Nephron progenitor cell (in vitro differentiated cells): ENCODE results near the gene FMNL3.

Experiments used
- DNase-seq: peaks from one replicate; pipeline ENCODE4 v3.0.0; 2021
- H3K27ac Mint-ChIP-seq: 2 replicates; pipeline ENCODE4 v1.8.0; 2021; ENCODE audit warnings: mild to moderate bottlenecking, moderate library complexity, mixed read lengths
- H3K27me3 Mint-ChIP-seq: 2 replicates; pipeline ENCODE4 v1.8.0; 2021; ENCODE audit warnings: mild to moderate bottlenecking, low read depth, mixed read lengths; ENCODE audit not compliant: poor library complexity
- H3K36me3 Mint-ChIP-seq: 2 replicates; pipeline ENCODE4 v1.8.0; 2021; ENCODE audit warnings: low read depth, mixed read lengths
- H3K4me1 Mint-ChIP-seq: 2 replicates; pipeline ENCODE4 v1.8.0; 2021; ENCODE audit warnings: mixed read lengths
- H3K4me3 Mint-ChIP-seq: 2 replicates; pipeline ENCODE4 v1.8.0; 2021; ENCODE audit warnings: mild to moderate bottlenecking, moderate library complexity, mixed read lengths
- H3K9me3 Mint-ChIP-seq: 2 replicates; pipeline ENCODE4 v1.8.0; 2021; ENCODE audit warnings: mild to moderate bottlenecking, moderate library complexity, mixed read lengths
- TF ChIP-seq, protein P1 (sequence below): fragments of 200-600 bp; sonication (generic); IDR thresholded peaks from 2 replicates; pipeline ENCODE4 v1.5.0; 2021; ENCODE audit warnings: antibody characterized with exemption

Gene FMNL3

GRCh38 chr12:49696723-49697122, 10.5 kb downstream of the FMNL3 start:
- no peaks in the 10 kb centered on the region for H3K9me3 Mint-ChIP-seq
- H3K27ac Mint-ChIP-seq = no peak overlapping the region
- DNase-seq = no peak
- peaks cover 19% of the 10 kb centered on the region for H3K36me3 Mint-ChIP-seq
- H3K4me1 Mint-ChIP-seq = peaks cover 40% of the 10 kb centered on the region
- H3K27me3 Mint-ChIP-seq = no peaks in the 10 kb centered on the region
- TF ChIP-seq, protein P1, sequence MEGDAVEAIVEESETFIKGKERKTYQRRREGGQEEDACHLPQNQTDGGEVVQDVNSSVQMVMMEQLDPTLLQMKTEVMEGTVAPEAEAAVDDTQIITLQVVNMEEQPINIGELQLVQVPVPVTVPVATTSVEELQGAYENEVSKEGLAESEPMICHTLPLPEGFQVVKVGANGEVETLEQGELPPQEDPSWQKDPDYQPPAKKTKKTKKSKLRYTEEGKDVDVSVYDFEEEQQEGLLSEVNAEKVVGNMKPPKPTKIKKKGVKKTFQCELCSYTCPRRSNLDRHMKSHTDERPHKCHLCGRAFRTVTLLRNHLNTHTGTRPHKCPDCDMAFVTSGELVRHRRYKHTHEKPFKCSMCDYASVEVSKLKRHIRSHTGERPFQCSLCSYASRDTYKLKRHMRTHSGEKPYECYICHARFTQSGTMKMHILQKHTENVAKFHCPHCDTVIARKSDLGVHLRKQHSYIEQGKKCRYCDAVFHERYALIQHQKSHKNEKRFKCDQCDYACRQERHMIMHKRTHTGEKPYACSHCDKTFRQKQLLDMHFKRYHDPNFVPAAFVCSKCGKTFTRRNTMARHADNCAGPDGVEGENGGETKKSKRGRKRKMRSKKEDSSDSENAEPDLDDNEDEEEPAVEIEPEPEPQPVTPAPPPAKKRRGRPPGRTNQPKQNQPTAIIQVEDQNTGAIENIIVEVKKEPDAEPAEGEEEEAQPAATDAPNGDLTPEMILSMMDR = no peak
- H3K4me3 Mint-ChIP-seq = no peak overlapping the region

DNA sequence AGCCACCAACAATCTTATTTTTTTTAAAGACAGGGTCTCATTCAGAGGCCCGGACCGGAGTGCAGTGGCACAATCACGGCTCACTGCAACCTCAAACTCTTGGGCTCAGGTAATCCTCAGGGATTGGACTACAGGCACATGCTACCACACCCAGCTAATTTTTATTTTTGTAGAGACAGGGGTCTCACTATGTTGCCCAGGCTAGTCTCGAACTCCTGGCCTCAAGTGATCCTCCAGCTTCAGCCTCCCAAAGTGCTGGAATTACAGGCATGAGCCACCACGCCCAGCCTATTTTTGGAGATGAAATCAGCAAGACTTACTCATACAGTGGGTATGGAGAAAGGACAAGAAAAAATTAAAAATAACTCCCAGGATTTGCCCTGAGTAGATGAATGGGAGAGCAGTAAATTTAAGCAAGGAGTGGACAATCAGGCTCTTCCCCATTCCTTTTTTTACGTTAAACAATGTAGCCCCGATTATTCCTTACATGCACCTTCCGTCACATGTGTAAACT, 13.2 kb downstream of the FMNL3 start:
- Mint-ChIP-seq H3K36me3 (peaks cover 5% of the 10 kb centered on the region), H3K4me3 (no peak overlapping the region), H3K27ac (no peak overlapping the region), H3K4me1 (peaks cover 34% of the 10 kb centered on the region), H3K9me3 (no peaks in the 10 kb centered on the region), H3K27me3 (no peaks in the 10 kb centered on the region)
- TF ChIP-seq, protein P1 = no peak
- no peak for DNase-seq

- no peaks in the 10 kb centered on the region for H3K9me3 Mint-ChIP-seq
- H3K4me3 Mint-ChIP-seq = no peak overlapping the region
- DNase-seq = no peak
- H3K27me3 Mint-ChIP-seq = no peaks in the 10 kb centered on the region
- H3K27ac Mint-ChIP-seq = no peak overlapping the region
- peaks cover 22% of the 10 kb centered on the region for H3K4me1 Mint-ChIP-seq
- peaks cover 5% of the 10 kb centered on the region for H3K36me3 Mint-ChIP-seq
- TF ChIP-seq, protein P1 = no peak
These were observed 14.4 kb downstream of the FMNL3 start for GRCh38 chr12:49692851-49693250.

- Mint-ChIP-seq H3K4me3 (no peak overlapping the region), H3K9me3 (no peaks in the 10 kb centered on the region), H3K27me3 (no peaks in the 10 kb centered on the region), H3K36me3 (peaks cover 14% of the 10 kb centered on the region), H3K4me1 (peaks cover 14% of the 10 kb centered on the region), H3K27ac (peak overlapping the region; percentile 16)
- no peak for DNase-seq
- TF ChIP-seq, protein P1 = no peak
These were observed 17.4 kb downstream of the FMNL3 start for GRCh38 chr12:49689785-49690184.

DNA sequence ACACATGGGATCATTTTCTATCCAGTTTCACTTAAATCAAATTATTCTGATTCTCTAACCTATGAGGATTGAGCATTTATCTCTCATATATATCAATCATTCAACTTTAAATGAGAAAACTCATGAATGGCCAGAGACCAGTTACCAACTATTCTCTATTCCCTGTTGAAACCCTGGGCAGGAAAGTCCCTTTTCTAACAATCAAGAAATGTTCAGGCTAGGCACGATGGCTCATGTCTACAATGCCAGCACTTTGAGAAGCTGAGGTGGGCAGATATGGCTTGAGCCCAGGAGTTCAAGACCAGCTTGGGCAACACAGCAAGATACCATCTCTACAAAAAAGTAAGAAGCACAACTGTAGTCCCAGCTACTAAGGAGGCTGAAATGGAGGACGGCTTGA, 18.0 kb downstream of the FMNL3 start:
- Mint-ChIP-seq H3K27ac (no peak overlapping the region), H3K27me3 (no peaks in the 10 kb centered on the region), H3K4me3 (no peak overlapping the region), H3K36me3 (peaks cover 14% of the 10 kb centered on the region), H3K9me3 (no peaks in the 10 kb centered on the region), H3K4me1 (peaks cover 20% of the 10 kb centered on the region)
- no peak for DNase-seq
- TF ChIP-seq, protein P1 = no peak

DNA sequence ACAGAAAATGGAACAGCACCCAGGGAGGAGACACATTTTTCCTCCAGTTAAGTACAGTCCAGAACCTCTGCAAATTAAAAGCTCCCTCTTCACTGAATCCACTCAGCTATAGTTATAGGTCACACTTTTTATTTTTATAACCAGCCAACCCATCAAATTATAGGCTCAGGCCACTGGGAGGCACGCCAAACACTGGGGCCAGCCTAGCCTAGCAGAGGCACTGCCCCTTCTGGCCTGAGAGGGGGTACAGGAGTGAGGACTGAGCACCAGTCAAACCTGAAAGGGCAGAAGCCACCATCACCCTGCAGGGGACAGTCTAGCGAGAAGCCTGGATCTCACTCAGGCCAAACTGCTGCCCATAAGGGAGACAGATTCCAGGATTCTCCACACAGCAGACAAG, 19.3 kb downstream of the FMNL3 start:
- Mint-ChIP-seq H3K4me1 (peaks cover 31% of the 10 kb centered on the region), H3K27me3 (peaks cover 4% of the 10 kb centered on the region), H3K9me3 (no peaks in the 10 kb centered on the region), H3K4me3 (no peak overlapping the region), H3K36me3 (peaks cover 11% of the 10 kb centered on the region), H3K27ac (peak overlapping the region; percentile 61)
- TF ChIP-seq, protein P1 = no peak
- DNase-seq = no peak
